Parathyroid adenoma (tissue), 2 donors: ENCODE data around the gene PIGU.

Source experiments
- H2AFZ ChIP-seq: fragments of 300-600 bp; sonication (generic); one replicate; pipeline ENCODE4 v1.7.0; 2017; ENCODE audit warnings: antibody characterized with exemption, mild to moderate bottlenecking
- H3K27ac ChIP-seq: fragments of 300-600 bp; sonication (generic); one replicate; pipeline ENCODE4 v1.7.0; 2017
- H3K27me3 ChIP-seq: fragments of 300-600 bp; sonication (generic); one replicate; pipeline ENCODE4 v1.7.0; 2017; ENCODE audit warnings: low read length; ENCODE audit not compliant: control insufficient read depth, insufficient read depth
- H3K36me3 ChIP-seq: fragments of 300-600 bp; sonication (generic); one replicate; pipeline ENCODE4 v1.7.0; 2017; ENCODE audit warnings: low read length; ENCODE audit not compliant: control insufficient read depth, insufficient read depth
- H3K4me1 ChIP-seq: fragments of 300-600 bp; sonication (generic); one replicate; pipeline ENCODE4 v1.7.0; 2017; ENCODE audit warnings: control low read depth
- H3K4me2 ChIP-seq: fragments of 300-600 bp; sonication (generic); one replicate; pipeline ENCODE4 v1.7.0; 2017; ENCODE audit warnings: low read length
- H3K4me3 ChIP-seq: fragments of 300-600 bp; sonication (generic); one replicate; pipeline ENCODE4 v1.7.0; 2017; ENCODE audit warnings: low read depth, low read length
- H3K79me2 ChIP-seq: fragments of 300-600 bp; sonication (generic); one replicate; pipeline ENCODE4 v1.7.0; 2017; ENCODE audit warnings: control low read depth
- H3K9ac ChIP-seq: fragments of 300-600 bp; sonication (generic); one replicate; pipeline ENCODE4 v1.7.0; 2017; ENCODE audit warnings: mild to moderate bottlenecking
- H3K9me3 ChIP-seq: fragments of 300-600 bp; sonication (generic); one replicate; pipeline ENCODE4 v1.7.0; 2017; ENCODE audit warnings: low read length; ENCODE audit not compliant: control insufficient read depth
- TF ChIP-seq, protein P1 (sequence below): fragments of 300-600 bp; sonication (generic); IDR thresholded peaks from one replicate; pipeline ENCODE4 v1.7.0; 2017; ENCODE audit warnings: antibody characterized with exemption, mild to moderate bottlenecking
- donor health status: primary hyperparathyroidism.

PIGU gene

DNA sequence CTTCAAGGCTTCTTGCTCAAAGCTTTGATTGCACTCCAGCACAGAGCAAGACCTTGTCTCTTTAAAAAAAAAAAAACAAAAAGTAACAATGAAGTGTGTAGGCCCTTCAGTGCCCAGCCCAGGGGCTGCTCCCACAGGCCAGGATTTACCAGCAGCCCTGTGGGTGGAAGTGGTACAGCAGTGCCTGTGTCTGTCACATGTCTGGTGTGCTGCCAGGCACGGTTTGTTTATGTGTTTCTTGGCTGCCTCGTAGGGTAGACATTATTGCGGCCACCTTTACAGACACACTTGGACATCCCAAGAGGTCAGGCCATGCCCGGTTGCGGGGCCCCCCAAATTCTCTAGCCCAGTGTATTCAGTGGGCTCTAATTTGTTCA lies 148.0 kb downstream of the PIGU start:
- no peaks in the 10 kb centered on the region for H3K36me3 ChIP-seq
- H3K4me2 ChIP-seq, result no peak overlapping the region
- H2AFZ ChIP-seq, result no peak overlapping the region
- H3K27me3 ChIP-seq, result no peaks in the 10 kb centered on the region
- TF ChIP-seq, protein P1, sequence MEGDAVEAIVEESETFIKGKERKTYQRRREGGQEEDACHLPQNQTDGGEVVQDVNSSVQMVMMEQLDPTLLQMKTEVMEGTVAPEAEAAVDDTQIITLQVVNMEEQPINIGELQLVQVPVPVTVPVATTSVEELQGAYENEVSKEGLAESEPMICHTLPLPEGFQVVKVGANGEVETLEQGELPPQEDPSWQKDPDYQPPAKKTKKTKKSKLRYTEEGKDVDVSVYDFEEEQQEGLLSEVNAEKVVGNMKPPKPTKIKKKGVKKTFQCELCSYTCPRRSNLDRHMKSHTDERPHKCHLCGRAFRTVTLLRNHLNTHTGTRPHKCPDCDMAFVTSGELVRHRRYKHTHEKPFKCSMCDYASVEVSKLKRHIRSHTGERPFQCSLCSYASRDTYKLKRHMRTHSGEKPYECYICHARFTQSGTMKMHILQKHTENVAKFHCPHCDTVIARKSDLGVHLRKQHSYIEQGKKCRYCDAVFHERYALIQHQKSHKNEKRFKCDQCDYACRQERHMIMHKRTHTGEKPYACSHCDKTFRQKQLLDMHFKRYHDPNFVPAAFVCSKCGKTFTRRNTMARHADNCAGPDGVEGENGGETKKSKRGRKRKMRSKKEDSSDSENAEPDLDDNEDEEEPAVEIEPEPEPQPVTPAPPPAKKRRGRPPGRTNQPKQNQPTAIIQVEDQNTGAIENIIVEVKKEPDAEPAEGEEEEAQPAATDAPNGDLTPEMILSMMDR, result no peak
- no peak overlapping the region for H3K9ac ChIP-seq
- H3K9me3 ChIP-seq, result no peaks in the 10 kb centered on the region
- H3K4me3 ChIP-seq, result no peak overlapping the region
- H3K27ac ChIP-seq, result no peak overlapping the region
- peaks cover 51% of the 10 kb centered on the region for H3K79me2 ChIP-seq
- peaks cover 5% of the 10 kb centered on the region for H3K4me1 ChIP-seq

GRCh38 chr20:34527016-34527415 lies 149.9 kb downstream of the PIGU start:
- Histone ChIP-seq H3K9me3 (no peaks in the 10 kb centered on the region), H3K27me3 (no peaks in the 10 kb centered on the region), H3K79me2 (peaks cover 63% of the 10 kb centered on the region), H3K9ac (no peak overlapping the region), H3K4me3 (no peak overlapping the region), H3K27ac (no peak overlapping the region), H3K36me3 (no peaks in the 10 kb centered on the region), H3K4me2 (no peak overlapping the region), H3K4me1 (peaks cover 10% of the 10 kb centered on the region), H2AFZ (no peak overlapping the region)
- TF ChIP-seq, protein P1, result no peak

DNA sequence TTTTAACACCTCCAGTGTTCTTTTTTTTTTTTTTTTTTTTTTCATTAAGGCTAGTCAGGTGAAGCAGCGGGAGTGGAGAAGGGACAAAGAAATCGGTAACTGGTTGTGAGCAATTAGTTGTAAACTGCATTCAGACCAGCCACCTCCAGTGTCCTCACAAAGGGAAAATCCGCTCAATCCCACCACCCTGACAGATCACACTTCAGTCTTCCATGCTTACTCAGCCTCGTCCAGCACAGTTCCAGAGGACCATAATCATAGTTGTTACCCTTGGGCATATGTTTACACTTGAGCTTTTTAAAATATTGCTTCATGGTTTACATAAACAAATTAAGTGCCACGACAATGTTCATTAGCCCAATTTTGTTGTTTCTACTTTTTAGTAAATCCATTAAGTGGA lies 150.4 kb downstream of the PIGU start:
- H3K36me3 ChIP-seq, result no peaks in the 10 kb centered on the region

GRCh38 chr20:34525709-34526416 lies 151.0 kb downstream of the PIGU start:
- H3K36me3 ChIP-seq, result no peaks in the 10 kb centered on the region
- H3K27me3 ChIP-seq, result no peaks in the 10 kb centered on the region
- no peak overlapping the region for H3K27ac ChIP-seq
- no peak overlapping the region for H3K4me3 ChIP-seq
- H3K4me2 ChIP-seq, result no peak overlapping the region
- TF ChIP-seq, protein P1, result no peak
- peaks cover 67% of the 10 kb centered on the region for H3K79me2 ChIP-seq
- H2AFZ ChIP-seq, result no peak overlapping the region
- H3K9ac ChIP-seq, result no peak overlapping the region
- H3K9me3 ChIP-seq, result no peaks in the 10 kb centered on the region
- H3K4me1 ChIP-seq, result peaks cover 10% of the 10 kb centered on the region

More for the DNA sequence above, 150.4 kb downstream of the PIGU start:
- no peak overlapping the region for H3K4me3 ChIP-seq
- H2AFZ ChIP-seq, result no peak overlapping the region
- peaks cover 66% of the 10 kb centered on the region for H3K79me2 ChIP-seq
- TF ChIP-seq, protein P1, result no peak
- H3K4me2 ChIP-seq, result no peak overlapping the region
- no peak overlapping the region for H3K27ac ChIP-seq
- H3K9ac ChIP-seq, result no peak overlapping the region
- peaks cover 10% of the 10 kb centered on the region for H3K4me1 ChIP-seq
- H3K27me3 ChIP-seq, result no peaks in the 10 kb centered on the region
- no peaks in the 10 kb centered on the region for H3K9me3 ChIP-seq

DNA sequence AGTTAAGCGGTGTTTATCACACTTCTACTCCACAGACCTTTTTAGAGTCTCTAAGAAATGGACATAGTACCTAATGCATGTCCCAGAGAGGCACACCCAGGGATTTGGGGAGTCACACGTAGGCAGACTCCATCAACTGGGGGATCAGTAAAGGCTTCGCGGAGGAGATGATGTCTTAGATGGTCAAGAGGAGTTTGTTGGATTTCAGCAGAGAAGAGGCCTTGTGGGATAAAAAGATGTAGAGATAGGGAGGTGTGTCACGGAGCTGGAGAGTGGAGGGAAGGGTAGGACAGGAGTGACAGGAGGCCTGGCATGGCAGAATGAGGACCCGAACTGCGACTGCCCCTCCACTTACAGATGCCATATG lies 151.6 kb downstream of the PIGU start:
- Histone ChIP-seq H3K4me1 (peaks cover 10% of the 10 kb centered on the region), H3K27ac (no peak overlapping the region), H2AFZ (no peak overlapping the region), H3K36me3 (no peaks in the 10 kb centered on the region), H3K27me3 (no peaks in the 10 kb centered on the region), H3K4me2 (no peak overlapping the region), H3K4me3 (no peak overlapping the region), H3K79me2 (peaks cover 66% of the 10 kb centered on the region), H3K9me3 (no peaks in the 10 kb centered on the region), H3K9ac (no peak overlapping the region)
- TF ChIP-seq, protein P1, result no peak
